Skin epidermis (tissue), 12 donors: ENCODE results near the gene CDC42BPA.

Experiments used
- H3K27ac ChIP-seq, 21 experiments: fragments of 200-600 bp; sonication (generic) in 11 of 21; one replicate each; pipeline ENCODE4 v1.5.0; 2020; ENCODE audit warnings: mild to moderate bottlenecking in 3 of 21, inconsistent platforms in 2 of 21, moderate library complexity in 2 of 21
- H3K4me3 ChIP-seq, 7 experiments: fragments of 200-600 bp; sonication (generic) in 2 of 7; one replicate each; pipeline ENCODE4 v1.5.0; 2020; ENCODE audit warnings: inconsistent platforms in 2 of 7, mild to moderate bottlenecking in 2 of 7, moderate library complexity in 1 of 7

The CDC42BPA gene

GRCh38 chr1:226979115-226979516 is 339.2 kb downstream of the CDC42BPA start:
- H3K4me3 ChIP-seq = no peak overlapping the region
- no peak overlapping the region for H3K27ac ChIP-seq

GRCh38 chr1:226978432-226979114 is 339.7 kb downstream of the CDC42BPA start:
- Histone ChIP-seq H3K4me3 (no peak overlapping the region), H3K27ac (no peak overlapping the region)

DNA sequence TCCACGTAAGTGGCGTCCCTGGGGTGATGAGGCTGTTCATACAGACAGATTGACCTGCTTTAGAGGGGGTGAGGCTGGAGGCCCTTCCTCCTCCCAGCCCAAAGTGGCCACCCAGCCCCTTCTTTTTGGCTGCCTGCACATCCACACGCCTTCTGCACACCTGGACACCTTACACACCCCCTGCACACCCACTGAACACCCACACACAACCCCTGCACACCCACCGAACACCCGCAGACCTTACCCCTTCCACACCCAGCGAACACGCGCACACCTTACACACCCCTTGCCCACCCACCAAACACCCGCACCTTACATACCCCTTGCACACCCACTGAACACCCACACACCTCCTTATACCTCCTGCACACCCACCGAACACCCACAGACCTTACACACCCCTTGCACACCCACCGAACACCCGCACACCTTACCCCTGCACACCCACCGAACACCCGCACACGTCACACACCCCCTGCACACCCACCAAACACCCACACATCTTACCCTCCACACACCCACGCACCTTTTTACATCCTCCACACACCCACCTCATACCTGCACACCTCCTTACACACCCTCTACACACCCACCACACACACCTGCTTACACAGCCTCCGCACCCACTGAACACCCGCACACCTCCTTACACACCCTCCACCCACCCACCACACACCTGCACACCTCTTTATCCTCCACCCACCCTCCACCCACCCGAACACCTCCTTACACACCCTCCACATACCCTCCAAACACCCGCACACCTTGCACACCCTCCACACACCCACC is 340.5 kb downstream of the CDC42BPA start:
- no peak overlapping the region for H3K4me3 ChIP-seq
- H3K27ac ChIP-seq = no peak overlapping the region

DNA sequence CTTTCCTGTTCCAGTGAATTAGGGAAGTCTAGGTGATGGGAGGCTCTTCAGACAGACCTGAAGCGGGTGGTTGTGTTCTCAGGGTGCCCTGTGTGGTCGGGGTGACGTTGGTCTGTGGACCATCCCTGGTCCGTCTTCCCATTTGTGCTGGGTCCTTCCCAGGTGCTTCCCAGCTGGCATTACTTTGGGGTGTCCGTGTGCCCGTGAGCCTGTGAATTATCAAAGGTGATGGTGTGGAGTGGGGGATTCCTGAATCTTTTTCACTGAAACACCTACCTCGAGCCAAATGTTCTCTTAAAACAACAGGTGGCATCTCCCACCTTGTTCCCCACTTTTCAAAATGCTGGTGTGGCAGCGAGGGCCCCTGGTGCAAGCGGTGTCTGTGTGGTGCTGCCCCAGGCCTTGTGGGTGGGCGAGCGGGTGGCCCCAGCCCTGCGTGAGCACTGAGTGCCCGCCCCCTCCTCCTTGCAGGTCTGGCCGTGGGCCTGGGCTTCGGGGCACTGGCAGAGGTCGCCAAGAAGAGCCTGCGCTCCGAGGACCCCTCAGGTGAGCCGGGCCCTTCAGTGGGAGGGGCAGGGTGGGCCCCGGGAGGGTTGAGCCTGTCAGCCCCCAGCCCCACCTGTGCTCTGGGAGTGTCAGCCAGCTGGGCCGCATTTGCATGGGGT is 341.2 kb downstream of the CDC42BPA start:
- Histone ChIP-seq H3K4me3 (no peak overlapping the region), H3K27ac (no peak overlapping the region)

- Histone ChIP-seq H3K27ac (no peak overlapping the region), H3K4me3 (no peak overlapping the region)
Measured at GRCh38 chr1:226976276-226976977, 341.9 kb downstream of the CDC42BPA start.

DNA sequence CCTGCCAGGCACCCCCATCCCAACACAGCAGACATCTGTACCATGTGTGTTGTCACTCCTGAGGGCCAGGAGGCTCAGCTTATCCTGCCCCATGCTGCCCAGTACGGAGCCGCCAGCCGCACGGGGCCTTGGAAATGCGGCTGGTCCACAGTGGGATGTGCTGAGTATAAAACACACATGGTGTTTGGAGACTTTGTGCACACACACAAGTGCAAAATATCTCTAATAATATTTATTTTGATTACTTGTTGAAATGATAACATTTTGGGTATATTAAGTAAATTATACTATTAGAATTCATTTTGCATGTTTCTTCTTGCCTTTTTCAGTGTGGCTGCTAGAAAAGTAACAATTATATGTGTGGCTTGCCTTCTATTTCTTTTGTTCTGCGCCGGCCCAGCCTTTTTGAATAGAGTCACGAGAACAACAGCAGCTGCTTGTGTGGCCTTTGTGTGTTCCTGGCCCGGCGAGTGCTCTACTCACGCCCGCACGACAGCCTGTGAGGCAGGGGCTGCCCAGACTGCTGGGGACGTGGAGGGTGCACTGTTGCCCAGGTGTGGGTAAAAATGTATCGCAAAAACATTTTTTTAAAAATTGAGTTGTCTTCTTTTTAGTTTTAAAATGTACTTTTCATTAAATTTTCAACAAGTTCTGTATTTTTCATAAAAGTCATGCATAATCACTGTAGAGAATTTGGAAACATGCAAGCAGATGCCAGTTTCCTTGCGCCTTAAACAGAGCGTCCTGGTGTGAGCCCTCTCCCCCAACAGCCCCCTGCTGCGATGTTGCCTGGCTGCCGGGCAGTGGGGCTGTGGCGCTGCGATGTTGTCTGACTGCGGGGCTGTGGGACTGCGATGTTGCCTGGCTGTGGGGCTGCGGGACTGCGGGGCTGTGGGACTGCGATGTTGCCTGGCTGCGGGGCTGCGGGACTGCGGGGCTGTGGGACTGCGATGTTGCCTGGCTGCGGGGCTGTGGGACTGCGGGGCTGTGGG is 342.7 kb downstream of the CDC42BPA start:
- no peak overlapping the region for H3K4me3 ChIP-seq
- peak overlapping the region in 11 of 21 experiments; percentile 56 to 89 (median 78) for H3K27ac ChIP-seq

DNA sequence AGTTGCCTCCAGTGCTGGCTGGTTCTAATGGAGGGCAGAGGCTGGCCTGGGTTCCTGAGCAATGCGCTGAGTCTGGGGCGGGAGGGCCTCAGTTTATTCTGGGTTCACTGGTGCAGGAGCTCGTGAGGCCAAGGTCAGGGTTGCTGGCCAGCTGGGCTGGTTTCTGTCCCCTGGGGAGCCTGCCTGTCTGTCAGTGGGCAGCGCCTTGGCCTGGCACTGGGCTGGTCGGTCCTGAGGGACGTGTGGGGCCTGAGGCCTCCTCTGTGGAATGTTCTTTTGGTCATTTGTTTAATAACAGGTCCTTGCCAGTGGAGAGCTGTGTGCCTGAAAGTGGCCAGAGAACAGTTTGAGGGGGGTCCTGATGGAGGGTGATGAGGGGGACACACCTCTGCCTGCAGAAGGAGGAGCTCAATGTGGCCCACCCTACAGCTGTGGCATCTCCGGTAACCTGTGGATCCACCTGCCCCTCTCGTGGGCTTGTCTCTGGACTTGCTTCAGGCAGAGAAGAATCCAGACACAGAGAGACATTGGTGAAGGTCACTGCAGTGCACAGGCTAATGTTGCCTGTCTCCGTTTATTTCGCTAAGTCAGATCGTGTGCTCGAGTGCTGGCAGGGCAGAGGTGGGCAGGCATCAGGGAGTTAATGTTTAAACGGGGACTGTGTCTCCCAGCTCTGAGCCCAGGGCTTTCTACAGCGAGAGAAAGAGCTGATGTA is 343.6 kb downstream of the CDC42BPA start:
- peak overlapping the region in 19 of 21 experiments; percentile 0 to 89 (median 74) for H3K27ac ChIP-seq
- no peak overlapping the region for H3K4me3 ChIP-seq

GRCh38 chr1:226973898-226974543 is 344.3 kb downstream of the CDC42BPA start:
- no peak overlapping the region for H3K4me3 ChIP-seq

GRCh38 chr1:226973371-226973897 is 344.9 kb downstream of the CDC42BPA start:
- H3K4me3 ChIP-seq = no peak overlapping the region
- peak overlapping the region in 14 of 21 experiments; percentile 0 to 89 (median 78) for H3K27ac ChIP-seq

More at GRCh38 chr1:226973898-226974543, 344.3 kb downstream of the CDC42BPA start:
- H3K27ac ChIP-seq = peak overlapping the region in 19 of 21 experiments; percentile 0 to 89 (median 74)

DNA sequence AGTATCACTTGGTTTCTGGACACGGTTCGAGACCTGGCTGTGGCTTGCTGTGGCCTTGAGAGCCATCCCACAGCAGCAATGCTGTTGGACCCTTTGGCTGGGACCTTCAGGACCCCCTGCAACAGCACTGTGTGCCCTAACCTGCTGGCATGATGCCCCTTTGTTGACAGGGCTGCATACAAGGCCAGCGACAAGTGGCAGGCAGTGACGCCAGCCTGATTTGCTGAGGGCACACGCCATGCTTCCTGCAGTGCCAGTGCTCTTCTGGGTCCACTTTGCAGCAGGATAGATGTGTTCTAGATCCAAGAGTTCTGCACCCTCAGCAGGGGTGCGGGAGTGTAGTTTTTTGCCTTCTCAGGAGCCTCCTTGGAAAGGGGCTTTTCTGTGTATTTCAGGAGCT is 345.4 kb downstream of the CDC42BPA start:
- H3K27ac ChIP-seq = peak overlapping the region in 7 of 21 experiments; percentile 56 to 89 (median 82)
- no peak overlapping the region for H3K4me3 ChIP-seq

DNA sequence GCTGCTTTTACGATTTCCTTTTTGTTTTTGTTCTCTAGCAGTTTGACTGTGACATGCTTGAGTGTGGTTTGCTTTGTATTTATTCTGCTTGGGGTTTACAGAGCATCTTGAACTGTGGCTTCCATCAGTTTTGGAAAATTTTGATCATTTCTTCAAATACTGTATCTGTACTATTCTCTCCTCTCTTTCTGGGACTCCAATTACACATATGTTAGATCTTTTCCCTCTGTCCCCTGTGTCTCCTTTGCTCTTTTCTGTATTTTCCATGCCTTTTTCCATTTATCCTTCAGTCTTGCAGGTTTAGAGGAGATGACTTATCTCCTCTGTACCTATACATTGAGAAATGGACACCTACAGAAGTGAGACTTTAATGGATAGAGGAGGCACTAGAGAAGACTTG is 346.5 kb downstream of the CDC42BPA start:
- Histone ChIP-seq H3K4me3 (no peak overlapping the region), H3K27ac (no peak overlapping the region)

GRCh38 chr1:226967665-226968064 is 350.6 kb downstream of the CDC42BPA start:
- no peak overlapping the region for H3K4me3 ChIP-seq
- no peak overlapping the region for H3K27ac ChIP-seq

DNA sequence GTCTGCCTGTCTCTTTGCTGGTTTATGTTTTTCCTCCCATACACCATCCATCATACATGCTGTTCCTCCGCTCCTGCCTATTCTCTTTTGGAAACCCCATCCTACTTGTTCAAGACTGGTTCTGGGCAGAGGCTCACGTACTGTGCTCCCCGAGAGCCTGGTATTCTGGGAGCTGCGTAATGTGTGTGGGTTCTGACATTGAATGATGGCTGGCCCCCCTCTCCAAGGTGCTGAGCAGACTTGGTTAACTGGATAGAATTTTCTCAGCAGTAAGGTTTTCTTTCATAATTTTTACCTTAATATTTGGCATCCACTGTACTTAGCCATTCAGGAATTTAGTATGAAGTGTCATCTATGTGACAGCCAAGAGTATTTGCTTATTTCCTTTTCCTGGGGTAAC is 351.6 kb downstream of the CDC42BPA start:
- H3K27ac ChIP-seq = no peak overlapping the region

GRCh38 chr1:226965581-226966440 is 352.5 kb downstream of the CDC42BPA start:
- H3K27ac ChIP-seq = no peak overlapping the region
- H3K4me3 ChIP-seq = no peak overlapping the region

More for the DNA sequence above, 351.6 kb downstream of the CDC42BPA start:
- H3K4me3 ChIP-seq = no peak overlapping the region

GRCh38 chr1:226964611-226965486 is 353.4 kb downstream of the CDC42BPA start:
- no peak overlapping the region for H3K27ac ChIP-seq
- H3K4me3 ChIP-seq = no peak overlapping the region

DNA sequence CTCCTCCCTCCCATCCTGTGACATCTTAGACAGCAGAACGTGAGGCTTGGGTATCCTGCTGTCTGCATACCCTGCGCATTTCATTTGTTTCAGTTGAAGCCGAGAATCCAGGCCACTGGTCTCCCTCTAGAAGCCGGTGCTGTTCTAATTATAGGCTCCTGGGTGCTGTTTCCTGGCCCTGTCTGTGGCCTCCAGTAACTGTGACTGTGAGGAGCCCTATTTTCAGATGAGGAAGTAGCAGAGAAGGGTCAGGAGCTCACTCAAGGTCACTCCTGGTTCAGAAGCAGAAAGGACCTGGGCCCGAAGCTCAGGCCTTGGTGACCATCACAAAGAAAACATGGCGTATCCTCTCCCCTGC is 354.2 kb downstream of the CDC42BPA start:
- Histone ChIP-seq H3K27ac (no peak overlapping the region), H3K4me3 (no peak overlapping the region)
